GM18511 (cell line): Measurements from ENCODE around the gene UVRAG.
"Not testable (repeated sequence)": the region's sequence is repeated elsewhere in the genome, so short reads cannot be mapped to it uniquely, and the experiment has no call there.

Source experiments
- ATAC-seq: cut with Tn5 transposase; IDR thresholded peaks from one replicate; pipeline ENCODE4 v1.9.1; 2021; ENCODE audit warnings: mild to moderate bottlenecking, moderate library complexity; ENCODE audit not compliant: unreplicated experiment

The UVRAG gene

DNA sequence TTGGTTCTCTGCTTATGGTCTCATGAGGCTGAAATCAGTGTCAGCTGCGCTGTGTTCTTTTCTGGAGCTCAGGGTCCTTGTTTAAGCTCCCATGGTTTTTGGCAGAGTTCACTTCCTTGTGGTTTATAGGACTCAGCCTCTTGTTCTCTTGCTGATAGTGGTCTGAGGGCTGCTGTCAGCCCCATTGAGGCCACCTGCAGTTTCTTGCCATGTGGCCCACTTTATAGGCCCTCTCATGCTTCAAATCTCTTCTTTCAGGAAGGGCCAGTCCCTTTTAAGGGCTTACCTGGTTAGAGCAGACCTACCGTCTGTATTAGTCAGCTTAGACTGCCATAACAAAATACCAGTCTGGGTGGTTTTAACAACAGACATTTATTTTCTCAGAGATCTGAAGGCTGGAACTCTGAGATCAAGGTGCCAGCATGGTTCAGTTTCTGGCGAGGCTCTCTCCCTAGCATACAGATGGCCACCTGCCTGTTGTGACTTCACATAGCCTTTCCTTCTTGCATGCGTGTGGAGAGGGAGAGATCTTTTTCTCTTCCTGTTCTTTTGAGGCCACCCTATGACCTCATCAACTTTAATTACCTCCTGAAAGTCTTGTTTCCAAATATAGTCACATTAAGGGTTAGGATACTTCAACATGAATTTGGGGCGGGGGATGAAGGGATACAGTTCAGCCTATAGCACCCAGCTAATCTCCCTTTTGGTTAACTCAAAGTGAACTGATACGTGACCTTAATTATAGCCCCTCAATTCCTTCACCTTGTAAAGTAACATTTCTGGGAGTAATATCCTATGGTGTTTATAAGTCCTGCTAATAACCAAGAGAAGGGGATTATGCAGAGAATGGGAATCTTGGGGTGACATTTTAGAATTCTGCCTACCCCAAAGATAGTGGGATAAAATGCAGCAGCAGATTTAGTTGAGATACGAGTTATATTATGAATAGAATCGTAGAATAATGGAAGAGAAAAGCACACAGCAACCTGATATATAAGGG, 131.8 kb downstream of the UVRAG start:
- no peak for ATAC-seq

DNA sequence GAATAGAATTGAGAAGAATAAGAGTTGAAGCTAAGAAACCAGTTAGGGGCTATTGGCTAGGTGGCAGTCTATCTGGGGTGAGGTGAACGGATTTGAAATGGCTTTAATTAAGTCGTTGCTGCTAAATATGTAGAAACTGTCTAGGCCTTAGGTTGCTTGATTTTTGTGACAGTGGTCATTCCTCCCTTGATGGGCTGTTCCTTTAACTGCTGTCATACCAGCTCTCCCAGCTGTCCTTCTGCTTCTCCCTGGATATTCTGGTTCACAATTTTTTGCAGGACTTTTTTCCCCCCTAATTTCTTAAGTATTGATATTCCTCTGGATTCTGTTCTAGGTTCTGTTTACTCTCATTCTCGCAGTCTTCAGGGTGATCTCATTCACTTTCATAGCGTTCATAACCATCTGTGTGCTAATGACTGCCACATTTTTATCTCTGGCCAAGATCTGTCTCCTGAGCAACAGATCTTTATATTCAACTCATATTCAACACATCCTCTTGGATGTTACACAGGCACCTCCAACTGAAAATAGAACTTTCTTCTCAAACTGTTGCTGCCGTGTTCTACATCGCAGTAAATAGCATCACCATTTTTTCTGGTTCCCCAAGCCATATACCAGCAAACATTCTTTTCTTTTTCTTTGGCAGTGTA, 134.1 kb downstream of the UVRAG start:
- ATAC-seq = no peak

DNA sequence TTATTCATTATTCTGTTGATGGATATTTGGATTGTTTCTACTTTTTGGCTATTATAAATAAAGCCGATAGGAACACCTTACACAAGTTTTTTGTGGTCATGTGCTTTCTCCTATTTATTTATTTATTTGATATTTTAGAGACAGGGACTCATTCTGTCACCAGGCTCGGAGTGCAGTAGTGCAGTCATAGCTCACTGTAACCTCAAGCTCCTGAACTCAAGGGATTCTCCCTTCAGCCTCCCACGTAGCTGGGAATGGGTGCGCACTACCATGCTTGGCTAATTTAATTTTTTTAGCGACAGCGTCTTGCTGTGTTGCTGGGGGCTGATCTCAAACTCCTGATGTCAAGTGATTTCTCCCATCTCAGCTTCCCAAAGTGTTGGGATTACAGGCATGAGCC, 135.1 kb downstream of the UVRAG start:
- no peak for ATAC-seq

DNA sequence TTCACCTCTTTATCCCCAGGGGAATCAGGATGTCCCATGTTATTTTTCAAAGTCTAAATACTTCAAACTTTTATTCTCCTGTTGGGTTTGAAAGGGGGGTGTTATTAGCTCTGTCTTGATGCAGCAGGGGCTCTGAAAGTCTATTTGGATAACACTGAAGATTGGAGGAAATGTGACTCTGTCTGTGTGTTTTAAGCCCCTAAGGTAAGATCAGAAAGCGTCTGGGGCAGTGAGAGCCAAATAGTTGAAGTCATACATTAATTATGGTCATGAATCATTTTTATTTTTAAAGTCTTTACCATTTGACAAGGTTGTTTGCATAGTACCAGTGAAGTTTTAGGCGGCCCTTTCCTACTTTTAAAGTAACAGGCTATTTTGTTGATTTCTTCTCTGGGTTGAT, 139.0 kb downstream of the UVRAG start:
- ATAC-seq = no peak

- ATAC-seq = no peak
These were observed 140.4 kb downstream of the UVRAG start for GRCh38 chr11:75955443-75955842.

- ATAC-seq = no peak
These were observed 144.5 kb downstream of the UVRAG start for GRCh38 chr11:75959540-75959939.

DNA sequence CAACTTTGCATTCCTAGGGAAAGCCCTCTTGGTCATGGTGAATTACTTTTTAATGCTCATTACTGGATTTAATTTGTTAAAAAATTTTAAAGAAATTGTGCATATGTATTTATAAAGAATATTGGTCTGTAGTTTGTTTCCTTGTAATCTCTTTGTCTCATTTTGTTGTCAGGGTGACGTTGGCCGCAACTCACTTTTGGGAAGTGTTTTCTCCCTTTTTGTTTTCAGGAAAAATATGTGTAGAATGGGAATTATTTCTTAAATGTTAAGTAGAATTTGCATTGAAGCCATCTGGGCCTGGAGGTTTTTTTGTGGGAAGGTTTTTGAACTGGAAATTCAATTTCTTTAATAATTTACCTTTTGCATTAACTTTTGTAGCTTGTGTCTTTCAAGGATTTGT, 149.1 kb downstream of the UVRAG start:
- ATAC-seq = no peak

DNA sequence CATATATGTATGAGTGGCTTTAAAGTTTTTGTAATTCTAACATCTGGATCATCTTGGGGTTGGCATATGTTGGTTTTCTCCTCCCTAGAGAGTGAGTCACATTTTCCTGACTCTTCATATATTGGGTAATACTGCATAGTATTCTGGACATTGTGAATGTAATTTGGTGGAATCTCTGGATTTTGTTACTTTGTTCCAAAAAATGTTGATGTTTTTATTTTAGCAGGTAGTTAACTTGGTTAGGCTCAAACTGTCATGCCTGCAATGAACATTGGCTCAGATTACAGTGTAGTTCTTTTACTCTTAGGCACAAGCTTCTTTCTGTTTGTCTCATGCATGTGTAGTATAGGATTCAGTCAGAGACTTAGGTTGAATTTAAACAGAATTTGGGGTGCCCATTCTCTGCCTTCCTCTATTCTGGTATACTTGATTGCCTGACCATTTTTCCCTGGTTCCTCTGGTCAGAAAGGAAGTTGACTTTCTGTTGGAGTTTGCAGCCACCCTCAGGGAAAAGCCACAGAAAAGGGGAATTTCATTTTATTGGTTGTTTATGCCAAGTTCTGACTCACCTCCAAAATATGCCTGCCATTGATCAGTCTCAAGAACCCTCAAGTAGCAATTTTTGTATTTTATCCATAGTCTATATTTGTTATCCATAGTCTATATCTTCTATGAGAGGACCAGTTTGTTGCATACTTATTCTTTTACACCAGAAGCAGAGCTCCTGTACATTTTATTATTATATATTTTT, 151.7 kb downstream of the UVRAG start:
- ATAC-seq = no peak

GRCh38 chr11:75968021-75968625, 153.1 kb downstream of the UVRAG start:
- ATAC-seq = no peak

DNA sequence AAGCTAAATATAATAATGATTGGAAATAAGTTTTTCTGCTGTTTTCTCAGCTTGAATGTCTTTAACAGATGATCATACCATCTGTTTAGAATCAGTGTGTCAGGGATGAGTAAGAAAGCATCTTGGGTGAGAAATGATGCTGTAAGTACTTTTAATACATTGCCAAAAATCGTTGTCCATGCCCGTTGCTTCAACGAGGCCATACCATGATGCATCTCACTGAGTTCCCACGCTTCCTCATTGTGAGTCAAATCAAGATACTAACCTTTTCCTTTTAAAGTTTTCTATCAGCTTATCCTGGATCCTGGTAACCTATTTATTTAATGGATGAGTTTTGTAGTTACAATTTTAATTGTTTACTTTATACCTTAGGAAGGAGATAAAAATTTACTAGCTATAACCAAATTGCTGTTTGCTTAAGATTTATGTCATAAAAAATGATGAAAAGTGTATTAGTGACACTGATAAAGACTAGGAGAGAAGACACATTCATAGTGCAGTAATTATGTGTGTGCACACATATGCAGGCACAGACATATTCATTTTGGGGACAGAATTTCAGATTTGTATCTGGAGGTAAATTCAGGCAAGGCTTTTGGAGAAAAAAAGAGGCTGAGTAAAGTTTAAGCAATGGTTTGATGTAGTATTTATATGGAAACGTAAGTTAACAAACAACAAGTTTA, 154.8 kb downstream of the UVRAG start:
- ATAC-seq = no peak

- ATAC-seq = not testable (repeated sequence)
These were observed 158.7 kb downstream of the UVRAG start for GRCh38 chr11:75973710-75974109.

GRCh38 chr11:75979075-75979474, 164.1 kb downstream of the UVRAG start:
- ATAC-seq = not testable (repeated sequence)

- not testable (repeated sequence) for ATAC-seq
These were observed 164.5 kb downstream of the UVRAG start for GRCh38 chr11:75979479-75980027.

GRCh38 chr11:75980031-75980430, 165.0 kb downstream of the UVRAG start:
- no peak for ATAC-seq

DNA sequence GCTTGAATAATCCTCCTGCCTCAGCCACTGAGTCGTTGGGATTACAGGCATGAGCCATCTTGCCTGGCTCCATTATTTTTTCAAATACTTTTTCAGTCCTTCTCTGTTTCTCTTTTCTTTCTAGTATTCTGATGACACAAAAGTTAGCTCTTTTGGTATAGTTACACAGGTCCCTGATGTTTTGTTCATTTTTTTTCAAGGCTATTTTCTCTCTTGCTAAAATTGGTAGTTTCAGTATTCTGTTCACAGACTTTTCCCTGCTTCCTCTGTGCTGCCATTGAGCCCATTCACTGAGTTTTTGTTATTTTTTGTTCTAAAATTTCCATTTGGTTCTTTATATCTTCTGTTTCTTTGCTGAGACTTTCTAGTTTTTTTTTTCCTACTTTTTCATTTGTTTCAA, 166.5 kb downstream of the UVRAG start:
- ATAC-seq = no peak

DNA sequence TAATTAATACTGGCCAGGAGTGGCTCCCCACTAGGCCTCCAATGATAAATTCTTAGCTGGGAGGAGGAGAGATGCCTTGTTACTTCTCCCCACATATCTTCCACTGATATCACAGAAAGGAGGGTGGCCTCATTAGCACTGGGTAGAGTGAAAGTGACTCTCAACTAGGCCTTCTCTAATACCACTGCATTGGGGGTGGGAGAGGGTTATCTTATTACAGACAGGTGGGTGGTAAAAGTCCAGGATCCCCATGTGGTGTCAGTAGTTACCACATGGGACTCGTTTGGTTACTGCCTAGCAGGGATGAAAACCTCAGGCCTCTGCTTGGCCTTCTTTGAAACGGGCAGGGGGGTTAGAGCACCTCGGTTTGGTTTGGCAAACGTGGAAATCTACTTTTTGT, 167.3 kb downstream of the UVRAG start:
- no peak for ATAC-seq

DNA sequence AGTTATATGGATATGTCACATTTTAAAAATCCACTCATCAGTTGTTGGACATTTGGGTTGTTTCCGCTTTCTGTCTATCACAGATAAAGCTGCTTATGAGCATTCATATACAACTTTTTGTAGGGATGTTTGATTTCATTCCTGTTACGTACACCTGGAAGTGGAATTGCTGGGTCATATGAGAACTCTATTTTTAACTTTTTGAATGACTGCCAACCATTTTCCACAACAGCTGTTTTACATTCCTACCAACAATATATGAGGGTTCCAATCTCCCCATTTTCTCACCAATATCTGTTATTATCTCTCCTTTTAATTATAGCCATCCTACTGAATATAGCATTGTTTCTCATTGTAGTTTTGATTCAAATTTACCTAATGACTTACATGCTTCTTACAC, 172.0 kb downstream of the UVRAG start:
- ATAC-seq = no peak

GRCh38 chr11:75993126-75993525, 178.1 kb downstream of the UVRAG start:
- no peak for ATAC-seq

DNA sequence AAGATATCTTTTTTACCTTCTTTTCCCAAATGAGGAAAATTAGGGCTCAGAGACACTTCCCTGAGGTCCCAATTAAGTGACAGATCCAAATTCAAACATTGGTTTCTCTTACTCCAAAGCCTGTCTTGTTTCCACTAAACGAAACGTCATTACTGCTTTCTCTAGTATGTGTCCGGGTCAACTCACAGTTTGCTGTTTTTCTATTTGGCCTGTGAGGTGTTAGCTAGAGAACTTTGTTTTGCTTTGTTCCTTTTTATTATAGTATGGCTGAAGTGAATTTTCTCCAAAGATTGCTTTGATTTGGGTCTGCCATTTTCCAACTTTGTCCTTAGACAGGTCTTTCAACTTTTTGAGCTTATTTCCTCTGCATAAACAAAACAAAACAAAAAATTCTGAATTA, 179.6 kb downstream of the UVRAG start:
- ATAC-seq = no peak
